Testis (tissue), 2 donors: ENCODE data around the gene SQSTM1.

Experiments
- CTCF ChIP-seq, 3 experiments: fragments of 450-650 bp in 2 of 3; fragments of 200-600 bp in 1 of 3; sonication (generic) in 1 of 3; IDR thresholded peaks; one replicate each; pipeline ENCODE4 v1.5.1; 2016 to 2019; ENCODE audit warnings: antibody characterized with exemption in 3 of 3, mild to moderate bottlenecking in 2 of 3, moderate library complexity in 1 of 3
- POLR2A ChIP-seq: fragments of 450-650 bp; IDR thresholded peaks from one replicate; pipeline ENCODE4 v1.6.1; 2017; ENCODE audit warnings: antibody characterized with exemption, mild to moderate bottlenecking, moderate library complexity

- peak in 2 of 3 experiments; percentile 4 to 45 for TF ChIP-seq CTCF (IDR thresholded peaks at IDR 0.05)
- TF ChIP-seq POLR2A = no peak
These were observed 19.1 kb upstream of the SQSTM1 start for GRCh38 chr5:179801304-179802206.
